ENCODE results near the gene RAPGEF1.

RAPGEF1 gene

DNA sequence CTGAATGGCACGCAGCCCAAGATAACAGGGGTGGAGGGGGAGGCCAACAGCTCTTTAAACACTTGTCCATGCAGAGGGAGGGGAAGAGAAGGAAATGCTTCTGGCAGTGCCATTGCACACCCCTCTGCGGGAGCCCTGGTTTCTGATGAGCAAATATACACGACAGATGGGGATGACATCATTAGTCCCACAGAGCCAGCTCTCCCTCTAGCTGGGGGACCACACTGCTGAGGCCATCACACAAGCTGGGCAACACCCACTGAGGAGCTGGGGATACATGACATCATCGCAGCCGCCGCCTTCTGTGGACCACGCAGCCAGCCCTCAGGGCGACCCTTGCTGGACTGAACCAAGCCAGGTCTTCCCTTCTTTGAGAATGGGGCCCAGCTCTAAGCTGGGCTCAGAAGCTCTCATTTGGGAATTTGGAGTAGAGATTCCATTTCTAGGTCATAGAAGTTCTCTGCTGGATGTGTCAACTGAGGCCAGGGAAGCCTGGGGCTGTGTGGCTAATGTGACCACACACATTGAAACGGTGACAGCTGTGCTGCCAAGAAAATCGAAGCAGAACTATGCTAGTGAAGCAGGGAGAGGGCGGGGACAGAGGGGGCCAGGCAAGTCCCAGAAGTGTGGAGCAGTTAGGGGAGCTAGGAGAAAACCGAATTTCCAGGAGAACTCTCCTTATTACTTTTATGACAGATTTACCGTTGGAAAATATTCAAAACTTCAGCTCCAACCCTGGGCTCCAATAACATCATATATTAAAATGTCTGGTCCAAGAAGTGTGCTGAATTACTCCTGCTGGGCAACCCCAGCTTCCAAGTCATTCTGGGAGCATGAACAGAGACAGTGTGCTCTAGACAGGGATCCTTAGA is 115.0 kb downstream of the RAPGEF1 start:
- DNase-seq (ENCODE audit: low read depth): peak; percentile 25
- H3K4me1 ChIP-seq (ENCODE audit: control insufficient read depth, insufficient read depth, low read length): peaks cover 16% of the 10 kb centered on the region
- H3K27me3 ChIP-seq (replicated peaks; ENCODE audit: control insufficient read depth, insufficient read depth, low read length): no peaks in the 10 kb centered on the region
- H3K36me3 ChIP-seq (ENCODE audit: control insufficient read depth, insufficient read depth, low read length, severe bottlenecking): peaks cover 59% of the 10 kb centered on the region
- H3K9me3 ChIP-seq (ENCODE audit: control insufficient read depth, low read length): no peaks in the 10 kb centered on the region
- H3K9ac ChIP-seq (ENCODE audit: low read length): no peak overlapping the region
- H3K4me3 ChIP-seq (ENCODE audit: low read length): no peak overlapping the region

DNA sequence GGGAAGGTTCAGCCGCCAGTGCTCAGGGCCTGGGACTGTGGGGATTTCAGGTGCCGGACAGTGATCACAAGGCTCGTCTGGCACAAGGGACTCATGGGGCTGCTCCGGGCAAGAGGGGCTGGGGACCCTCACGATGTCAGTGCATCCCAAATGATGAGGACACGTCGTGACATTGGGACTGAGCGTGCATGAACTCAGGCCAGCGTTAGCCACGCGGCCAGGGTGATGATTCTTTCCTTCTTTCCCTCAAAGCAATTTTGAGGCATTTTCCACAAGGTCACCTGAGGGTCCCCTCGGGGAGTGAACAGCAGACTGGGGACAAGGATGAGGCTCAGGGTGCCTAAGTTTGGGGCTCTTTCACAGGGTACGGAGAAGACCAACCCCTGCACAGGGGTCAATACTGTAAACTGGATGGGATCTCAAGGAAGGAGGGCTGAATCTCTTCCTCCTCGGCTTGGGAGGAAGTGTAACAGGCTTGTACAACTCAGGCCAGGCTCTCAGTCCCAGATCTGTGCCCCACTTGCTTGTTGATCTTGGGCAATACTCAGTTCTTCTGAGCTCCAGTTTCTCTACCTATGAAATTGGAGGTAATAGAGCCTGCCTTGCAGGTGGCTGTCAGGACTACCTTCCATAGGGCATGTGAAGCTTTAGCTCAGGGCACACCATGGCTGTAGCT is 116.1 kb downstream of the RAPGEF1 start:
- Histone ChIP-seq H3K9me3 (ENCODE audit: control insufficient read depth, low read length) (no peaks in the 10 kb centered on the region), H3K27me3 (replicated peaks; ENCODE audit: control insufficient read depth, insufficient read depth, low read length) (no peaks in the 10 kb centered on the region), H3K9ac (ENCODE audit: low read length) (no peak overlapping the region), H3K4me1 (ENCODE audit: control insufficient read depth, insufficient read depth, low read length) (peaks cover 16% of the 10 kb centered on the region), H3K36me3 (ENCODE audit: control insufficient read depth, insufficient read depth, low read length, severe bottlenecking) (peaks cover 70% of the 10 kb centered on the region), H3K4me3 (ENCODE audit: low read length) (no peak overlapping the region)
- DNase-seq (ENCODE audit: low read depth): no peak

DNA sequence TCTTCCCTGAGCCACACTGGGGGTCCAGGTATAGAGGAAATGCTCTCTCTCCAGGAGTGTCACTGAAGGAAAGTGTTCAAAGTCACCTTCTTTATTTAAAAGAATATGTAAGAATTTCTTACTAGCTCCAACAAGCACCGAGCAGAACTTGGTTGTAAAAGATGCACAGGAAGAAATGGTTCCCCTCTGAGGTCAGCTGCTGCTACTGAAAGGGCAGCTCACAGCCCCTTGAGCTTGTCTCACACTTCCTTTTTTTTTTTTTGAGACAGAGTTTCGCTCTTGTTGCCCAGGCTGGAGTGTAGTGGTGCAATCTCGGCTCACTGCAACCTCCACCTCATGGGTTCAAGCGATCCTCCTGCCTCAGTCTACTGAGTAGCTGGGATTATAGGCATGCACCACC is 117.4 kb downstream of the RAPGEF1 start:
- Histone ChIP-seq H3K36me3 (ENCODE audit: control insufficient read depth, insufficient read depth, low read length, severe bottlenecking) (peaks cover 65% of the 10 kb centered on the region), H3K27me3 (replicated peaks; ENCODE audit: control insufficient read depth, insufficient read depth, low read length) (no peaks in the 10 kb centered on the region), H3K4me1 (ENCODE audit: control insufficient read depth, insufficient read depth, low read length) (peaks cover 22% of the 10 kb centered on the region)

DNA sequence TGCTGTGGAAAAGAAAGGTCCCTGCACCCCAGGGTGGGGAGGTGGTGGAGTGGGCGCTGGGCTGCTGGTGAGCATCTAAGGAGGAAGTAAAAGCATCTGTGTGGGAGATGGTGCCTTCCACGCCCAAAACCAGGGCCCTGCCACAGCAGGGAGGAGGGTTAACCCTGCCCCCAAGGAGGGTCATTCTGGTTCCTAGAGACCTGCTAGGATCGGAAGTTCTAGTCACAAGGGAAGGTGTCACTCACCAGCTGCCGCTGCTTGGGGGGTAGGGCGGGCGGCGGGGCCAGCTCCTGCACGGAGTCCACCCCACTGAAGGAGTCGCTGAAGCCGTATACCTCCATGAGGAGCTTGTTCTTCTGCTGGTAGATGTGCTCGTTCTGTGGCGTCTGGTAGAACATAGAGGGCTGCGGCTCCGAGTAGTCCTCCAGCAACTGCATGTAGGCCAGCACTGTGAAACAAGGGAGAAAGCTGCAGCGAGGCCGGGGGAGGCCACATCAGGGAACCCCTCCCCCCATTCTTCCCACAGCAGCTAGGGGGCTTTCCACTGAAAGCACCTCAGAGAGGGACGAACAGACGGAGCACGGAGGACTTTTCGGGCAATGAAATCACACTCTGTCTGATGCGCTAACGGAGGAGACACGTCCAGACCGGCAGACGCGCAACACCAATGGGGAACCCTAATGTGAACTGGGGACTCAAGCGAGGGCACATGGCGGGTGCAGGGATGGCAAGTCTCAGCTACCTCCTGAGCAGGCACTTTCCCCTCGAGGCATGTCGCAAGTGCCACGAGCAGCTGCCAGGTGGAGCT is 118.1 kb downstream of the RAPGEF1 start:
- Histone ChIP-seq H3K27me3 (replicated peaks; ENCODE audit: control insufficient read depth, insufficient read depth, low read length) (no peaks in the 10 kb centered on the region), H3K9me3 (ENCODE audit: control insufficient read depth, low read length) (no peaks in the 10 kb centered on the region), H3K9ac (ENCODE audit: low read length) (no peak overlapping the region), H3K36me3 (ENCODE audit: control insufficient read depth, insufficient read depth, low read length, severe bottlenecking) (peaks cover 64% of the 10 kb centered on the region), H3K4me3 (ENCODE audit: low read length) (no peak overlapping the region), H3K4me1 (ENCODE audit: control insufficient read depth, insufficient read depth, low read length) (peaks cover 30% of the 10 kb centered on the region)
- no peak for DNase-seq (ENCODE audit: low read depth)

More for the DNA sequence above, 117.4 kb downstream of the RAPGEF1 start:
- Histone ChIP-seq H3K4me3 (ENCODE audit: low read length) (no peak overlapping the region), H3K9ac (ENCODE audit: low read length) (no peak overlapping the region), H3K9me3 (ENCODE audit: control insufficient read depth, low read length) (no peaks in the 10 kb centered on the region)
- DNase-seq (ENCODE audit: low read depth): no peak

DNA sequence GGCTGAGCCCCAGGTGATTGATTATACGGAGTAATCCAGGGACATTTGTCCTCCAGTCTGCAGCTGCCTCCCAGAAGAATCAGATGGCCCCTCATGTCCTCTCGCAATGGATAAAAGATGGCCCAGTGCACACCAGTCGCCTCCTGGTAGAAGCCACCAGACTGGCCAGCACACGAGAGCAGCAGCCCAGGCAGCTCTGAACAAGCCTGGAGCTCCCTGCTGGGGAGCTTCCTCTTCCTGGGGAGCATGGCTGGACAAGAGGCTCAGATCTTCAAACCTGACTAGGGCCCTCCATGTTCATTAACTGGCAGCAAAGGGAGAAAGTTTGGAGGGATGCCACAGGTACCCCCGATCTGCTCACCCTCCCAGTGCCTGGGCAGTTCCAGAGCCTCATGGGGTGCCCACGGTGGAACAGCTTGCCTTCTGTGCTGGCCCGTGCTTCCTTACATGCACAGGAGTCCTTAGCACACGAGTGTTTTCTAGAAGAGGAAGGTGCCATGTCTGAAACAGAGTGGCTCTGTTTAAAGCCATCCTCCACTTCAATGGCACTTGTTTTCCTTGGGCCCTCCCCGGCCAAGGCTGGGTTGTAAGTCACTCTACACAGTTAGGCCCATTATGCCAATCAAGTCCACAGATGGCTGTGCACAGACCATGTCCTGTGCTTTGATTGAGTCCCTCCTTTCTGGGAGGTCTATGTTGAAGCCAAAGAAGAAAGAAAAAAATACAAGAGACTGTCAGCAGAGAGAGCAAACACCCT is 118.9 kb downstream of the RAPGEF1 start:
- H3K9ac ChIP-seq (ENCODE audit: low read length): no peak overlapping the region
- peaks cover 67% of the 10 kb centered on the region for H3K36me3 ChIP-seq (ENCODE audit: control insufficient read depth, insufficient read depth, low read length, severe bottlenecking)
- H3K27me3 ChIP-seq (replicated peaks; ENCODE audit: control insufficient read depth, insufficient read depth, low read length): no peaks in the 10 kb centered on the region
- no peaks in the 10 kb centered on the region for H3K9me3 ChIP-seq (ENCODE audit: control insufficient read depth, low read length)
- no peak for DNase-seq (ENCODE audit: low read depth)
- H3K4me1 ChIP-seq (ENCODE audit: control insufficient read depth, insufficient read depth, low read length): peaks cover 36% of the 10 kb centered on the region
- no peak overlapping the region for H3K4me3 ChIP-seq (ENCODE audit: low read length)

DNA sequence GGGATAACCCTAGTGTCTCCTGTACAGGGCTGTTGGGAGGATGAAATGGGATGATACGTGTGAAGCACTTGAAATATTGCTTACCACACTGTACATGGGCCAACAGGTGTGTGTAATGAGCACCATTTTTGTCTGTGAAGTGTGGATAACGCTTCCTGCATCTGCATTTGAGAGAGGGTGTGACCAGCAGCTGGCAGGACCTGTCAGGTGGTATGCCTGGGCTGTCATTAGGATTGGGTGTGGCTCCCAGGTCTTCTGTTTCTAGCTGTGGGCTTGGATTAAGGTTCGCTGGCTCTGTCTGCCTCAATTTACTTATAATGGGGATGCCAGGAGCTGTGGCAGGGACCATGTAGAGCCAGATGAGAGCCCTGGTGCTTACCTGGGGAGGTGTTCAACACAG is 120.2 kb downstream of the RAPGEF1 start:
- no peak overlapping the region for H3K9ac ChIP-seq (ENCODE audit: low read length)
- no peak overlapping the region for H3K4me3 ChIP-seq (ENCODE audit: low read length)
- H3K9me3 ChIP-seq (ENCODE audit: control insufficient read depth, low read length): no peaks in the 10 kb centered on the region
- DNase-seq (ENCODE audit: low read depth): no peak
- peaks cover 28% of the 10 kb centered on the region for H3K4me1 ChIP-seq (ENCODE audit: control insufficient read depth, insufficient read depth, low read length)
- no peaks in the 10 kb centered on the region for H3K27me3 ChIP-seq (replicated peaks; ENCODE audit: control insufficient read depth, insufficient read depth, low read length)
- H3K36me3 ChIP-seq (ENCODE audit: control insufficient read depth, insufficient read depth, low read length, severe bottlenecking): peaks cover 65% of the 10 kb centered on the region

DNA sequence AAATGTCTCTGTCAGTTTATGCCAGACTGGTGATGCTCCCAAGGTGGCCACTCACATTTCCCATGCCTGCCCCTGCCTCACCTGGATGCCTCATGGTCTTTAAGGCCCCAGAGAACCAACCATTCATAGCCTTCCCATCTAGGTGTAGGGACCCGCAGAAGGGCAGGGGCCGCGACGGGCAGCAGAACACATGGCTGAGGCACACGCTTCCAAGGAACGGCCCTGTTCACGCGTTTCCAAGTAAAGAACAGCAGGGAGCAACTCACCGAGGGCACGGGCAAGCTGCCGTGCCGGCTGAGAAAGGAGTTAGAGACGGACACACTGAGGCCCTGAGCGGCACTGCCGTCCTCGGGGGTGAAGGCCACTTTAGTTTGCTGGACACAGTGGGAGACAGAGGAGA is 121.1 kb downstream of the RAPGEF1 start:
- no peak overlapping the region for H3K9ac ChIP-seq (ENCODE audit: low read length)
- DNase-seq (ENCODE audit: low read depth): no peak
- H3K36me3 ChIP-seq (ENCODE audit: control insufficient read depth, insufficient read depth, low read length, severe bottlenecking): peaks cover 67% of the 10 kb centered on the region

GRCh38 chr9:131618071-131618479 is 121.8 kb downstream of the RAPGEF1 start:
- no peak overlapping the region for H3K4me3 ChIP-seq (ENCODE audit: low read length)
- no peaks in the 10 kb centered on the region for H3K9me3 ChIP-seq (ENCODE audit: control insufficient read depth, low read length)
- peaks cover 19% of the 10 kb centered on the region for H3K4me1 ChIP-seq (ENCODE audit: control insufficient read depth, insufficient read depth, low read length)
- no peak for DNase-seq (ENCODE audit: low read depth)
- H3K27me3 ChIP-seq (replicated peaks; ENCODE audit: control insufficient read depth, insufficient read depth, low read length): no peaks in the 10 kb centered on the region
- H3K9ac ChIP-seq (ENCODE audit: low read length): no peak overlapping the region
- peaks cover 72% of the 10 kb centered on the region for H3K36me3 ChIP-seq (ENCODE audit: control insufficient read depth, insufficient read depth, low read length, severe bottlenecking)

More for the DNA sequence above, 121.1 kb downstream of the RAPGEF1 start:
- no peak overlapping the region for H3K4me3 ChIP-seq (ENCODE audit: low read length)
- no peaks in the 10 kb centered on the region for H3K27me3 ChIP-seq (replicated peaks; ENCODE audit: control insufficient read depth, insufficient read depth, low read length)
- no peaks in the 10 kb centered on the region for H3K9me3 ChIP-seq (ENCODE audit: control insufficient read depth, low read length)
- H3K4me1 ChIP-seq (ENCODE audit: control insufficient read depth, insufficient read depth, low read length): peaks cover 20% of the 10 kb centered on the region

DNA sequence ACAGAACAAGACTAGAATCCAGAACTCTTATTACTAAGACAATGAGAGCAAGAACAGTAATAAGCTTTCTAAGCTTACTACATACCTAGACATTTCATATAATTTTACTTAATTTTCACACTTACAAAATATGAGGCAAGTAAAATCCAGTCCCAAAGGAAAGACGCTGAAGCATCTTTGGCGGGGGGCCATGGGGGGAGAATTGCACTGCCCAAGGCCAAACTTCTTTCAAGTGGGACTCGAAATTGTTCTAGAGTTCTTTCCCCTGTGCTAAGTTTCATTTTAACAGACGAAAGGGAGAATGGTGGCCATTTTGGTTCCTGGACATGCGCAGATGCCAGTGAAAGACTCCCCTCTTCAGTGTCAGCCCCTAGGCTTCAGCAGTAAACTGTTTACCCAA is 122.3 kb downstream of the RAPGEF1 start:
- DNase-seq (ENCODE audit: low read depth): no peak
- Histone ChIP-seq H3K4me3 (ENCODE audit: low read length) (no peak overlapping the region), H3K9me3 (ENCODE audit: control insufficient read depth, low read length) (no peaks in the 10 kb centered on the region), H3K4me1 (ENCODE audit: control insufficient read depth, insufficient read depth, low read length) (peaks cover 19% of the 10 kb centered on the region), H3K9ac (ENCODE audit: low read length) (no peak overlapping the region), H3K36me3 (ENCODE audit: control insufficient read depth, insufficient read depth, low read length, severe bottlenecking) (peaks cover 74% of the 10 kb centered on the region), H3K27me3 (replicated peaks; ENCODE audit: control insufficient read depth, insufficient read depth, low read length) (no peaks in the 10 kb centered on the region)

GRCh38 chr9:131616983-131617604 is 122.8 kb downstream of the RAPGEF1 start:
- no peaks in the 10 kb centered on the region for H3K9me3 ChIP-seq (ENCODE audit: control insufficient read depth, low read length)
- H3K27me3 ChIP-seq (replicated peaks; ENCODE audit: control insufficient read depth, insufficient read depth, low read length): no peaks in the 10 kb centered on the region
- DNase-seq (ENCODE audit: low read depth): peak; percentile 78
- H3K4me1 ChIP-seq (ENCODE audit: control insufficient read depth, insufficient read depth, low read length): peaks cover 19% of the 10 kb centered on the region
- no peak overlapping the region for H3K4me3 ChIP-seq (ENCODE audit: low read length)
- peaks cover 74% of the 10 kb centered on the region for H3K36me3 ChIP-seq (ENCODE audit: control insufficient read depth, insufficient read depth, low read length, severe bottlenecking)
- no peak overlapping the region for H3K9ac ChIP-seq (ENCODE audit: low read length)
